ENCODE results near the gene BHLHE41.

The BHLHE41 gene

GRCh38 chr12:26086936-26087335 is 37.9 kb downstream of the BHLHE41 start:
- DNase-seq (ENCODE audit: low read depth): no peak
- H3K4me3 ChIP-seq (ENCODE audit: low read length): no peak overlapping the region
- no peak for TF ChIP-seq CTCF (conservative IDR thresholded peaks at IDR 0.05; ENCODE audit: low read depth, low read length)

DNA sequence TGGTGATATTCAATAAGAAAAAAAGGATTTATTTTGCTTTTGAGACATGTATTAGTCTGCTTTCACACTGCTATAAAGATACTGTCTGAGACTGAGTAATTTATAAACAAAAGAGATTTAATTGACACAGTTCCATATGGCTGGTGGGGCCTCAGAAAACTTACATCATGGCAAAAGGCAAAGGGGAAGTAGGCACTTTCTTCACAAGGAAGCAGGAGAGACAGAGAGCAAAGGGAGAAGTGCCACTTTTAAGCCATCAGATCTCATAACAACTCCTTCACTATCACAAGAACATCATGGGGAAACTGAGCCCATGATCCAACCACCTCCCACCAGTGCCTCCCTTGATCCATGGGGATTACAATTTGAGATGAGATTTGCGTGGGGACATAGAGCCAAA is 43.9 kb downstream of the BHLHE41 start:
- TF ChIP-seq CTCF (conservative IDR thresholded peaks at IDR 0.05; ENCODE audit: low read depth, low read length): no peak
- H3K4me3 ChIP-seq (ENCODE audit: low read length): no peak overlapping the region
- no peak for DNase-seq (ENCODE audit: low read depth)

GRCh38 chr12:26077915-26078702 is 46.7 kb downstream of the BHLHE41 start:
- H3K4me3 ChIP-seq (ENCODE audit: low read length): no peak overlapping the region
- DNase-seq (ENCODE audit: low read depth): no peak
- TF ChIP-seq CTCF (conservative IDR thresholded peaks at IDR 0.05; ENCODE audit: low read depth, low read length): no peak
